Panc1 (cell line): ENCODE measurements around the gene VAV3. TPM values are rescaled to one million over a fixed set of nuclear protein-coding genes. Genes with fewer than 3 reads are reported as not detected.

Experiments
- ATAC-seq: fragments of 200-7000 bp; cut with Tn5 transposase; 2 replicates; pipeline ENCODE4 v1.9.1; 2020; ENCODE audit warnings: mild to moderate bottlenecking, moderate library complexity
- BruUV-seq: library from RNA; stranded (reverse); fragments of 400-500 nt; replicated peaks from 2 replicates; lab custom pipeline; 2021; lab: Mats Ljungman, UMichigan
- CTCF ChIA-PET: fragments of 300-600 bp; sonication (Branson Sonifier 250); formaldehyde crosslinking; loops from one replicate; lab custom pipeline; 2022; ENCODE audit warnings: antibody characterized with exemption; lab: Charles Lee
- POLR2A ChIA-PET: fragments of 300-600 bp; sonication (Branson Sonifier 250); formaldehyde crosslinking; loops from one replicate; lab custom pipeline; 2022; ENCODE audit warnings: antibody characterized with exemption; lab: Charles Lee
- DNase-seq: peaks from one replicate; pipeline ENCODE4 v3.0.0-alpha.2; 2010; ENCODE audit warnings: low read depth, low spot score
- H3K27ac ChIP-seq: 2 replicates; pipeline ENCODE4 v1.5.1; 2011; ENCODE audit warnings: mild to moderate bottlenecking, low read length, inconsistent platforms
- H3K27me3 ChIP-seq: fragments of 200-500 bp; sonication (Bioruptor generic); 2 replicates; pipeline ENCODE4 v1.6.0; 2014; ENCODE audit warnings: low read length, inconsistent platforms; ENCODE audit not compliant: control insufficient read depth, insufficient read depth
- H3K36me3 ChIP-seq: fragments of 200-500 bp; sonication (Bioruptor generic); 2 replicates; pipeline ENCODE4 v1.5.1; 2014; ENCODE audit warnings: inconsistent platforms, mild to moderate bottlenecking, low read length, moderate library complexity; ENCODE audit not compliant: control insufficient read depth, insufficient read depth
- H3K4me1 ChIP-seq: 2 replicates; pipeline ENCODE4 v1.5.1; 2011; ENCODE audit warnings: inconsistent platforms, mild to moderate bottlenecking, low read length, moderate library complexity; ENCODE audit not compliant: control insufficient read depth, insufficient read depth
- H3K4me3 ChIP-seq, 2 experiments: 2 replicates each; pipeline ENCODE4 v1.5.1; 2011 to 2012; ENCODE audit warnings: low read depth in 2 of 2, low read length in 2 of 2, mild to moderate bottlenecking in 2 of 2, inconsistent platforms in 1 of 2, moderate library complexity in 1 of 2
- H3K9me3 ChIP-seq: fragments of 200-500 bp; sonication (Bioruptor generic); 2 replicates; pipeline ENCODE4 v1.5.1; 2014; ENCODE audit warnings: low read depth, mild to moderate bottlenecking, inconsistent platforms, low read length, moderate library complexity; ENCODE audit not compliant: control insufficient read depth, insufficient read depth
- POLR2AphosphoS5 ChIP-seq: IDR thresholded peaks from 2 replicates; pipeline ENCODE4 v1.6.1; 2012; ENCODE audit warnings: mild to moderate bottlenecking, low read depth, low read length, moderate library complexity
- SIN3A ChIP-seq: IDR thresholded peaks from 2 replicates; pipeline ENCODE4 v1.6.1; 2012; ENCODE audit warnings: low read depth, mild to moderate bottlenecking, low read length, moderate library complexity, borderline replicate concordance; ENCODE audit not compliant: insufficient read depth
- TCF7L2 ChIP-seq: IDR thresholded peaks from 2 replicates; pipeline ENCODE4 v1.6.1; 2011; ENCODE audit warnings: mild to moderate bottlenecking, low read depth, low read length, inconsistent platforms
- in situ Hi-C: cut with HindIII; loops from 2 replicates; pipeline ENCODE4 v1.10.0; 2016; ENCODE audit warnings: low sequenced_read_pairs, low pct_unique_long_range_greater_than_20kb
- intact Hi-C: fragments of 100-400 bp; cut with micrococcal nuclease; formaldehyde crosslinking; loops from one replicate; pipeline ENCODE4 v1.10.0; 2022; ENCODE audit not compliant: unreplicated experiment
- total RNA-seq: library from RNA; stranded (reverse); gene quantifications from one replicate; pipeline ENCODE4 v1.2.1, GENCODE V29; 2021; ENCODE audit not compliant: unreplicated experiment
- TF ChIP-seq, protein P1 (sequence below): fragments of 450-650 bp; IDR thresholded peaks from 2 replicates; pipeline ENCODE4 v1.5.1; 2017; ENCODE audit warnings: mild to moderate bottlenecking
- TF ChIP-seq, protein P2 (sequence below), 2 experiments: IDR thresholded peaks; 2 replicates each; pipeline ENCODE4 v1.6.1; 2011 to 2012; ENCODE audit warnings: low read depth in 2 of 2, control low read depth in 1 of 2, low read length in 1 of 2, mild to moderate bottlenecking in 1 of 2, moderate library complexity in 1 of 2; ENCODE audit not compliant: insufficient read depth in 1 of 2

VAV3 gene
- total RNA-seq, 1 experiment from 2014 or later, result 0.23 TPM

DNA sequence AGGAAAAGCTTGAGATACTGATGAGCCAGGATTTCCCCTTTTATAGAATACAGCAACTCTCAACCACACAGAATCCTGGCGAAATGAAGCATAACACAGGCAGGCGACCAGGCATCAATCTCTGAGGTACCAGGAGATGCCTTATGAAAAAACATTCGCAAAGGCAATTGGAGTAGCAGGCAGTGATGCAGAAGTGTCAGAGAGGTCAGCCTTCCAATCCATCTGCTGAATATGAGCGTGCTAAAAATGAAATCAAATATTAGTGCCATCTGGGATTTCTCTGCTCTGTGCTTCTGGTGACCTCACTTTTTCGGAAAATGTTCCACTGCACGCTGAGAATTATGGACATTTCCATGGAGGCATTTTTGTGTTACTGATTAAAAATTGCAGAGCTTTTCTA is 258.8 kb downstream of the VAV3 start:
- Histone ChIP-seq H3K4me1 (no peaks in the 10 kb centered on the region), H3K27me3 (no peaks in the 10 kb centered on the region), H3K9me3 (no peaks in the 10 kb centered on the region), H3K4me3 (no peak overlapping the region), H3K36me3 (no peaks in the 10 kb centered on the region), H3K27ac (no peak overlapping the region)
- BruUV-seq, result no TSS peak
- ChIA-PET POLR2A (no interaction called here), CTCF (no interaction called here)
- DNase-seq, result no peak
- ATAC-seq, result no peak
- in situ Hi-C loops, result no loop called here
- intact Hi-C loops, result no loop called here
- TF ChIP-seq TCF7L2 (no peak), POLR2AphosphoS5 (no peak), SIN3A (no peak)
- TF ChIP-seq, protein P1, sequence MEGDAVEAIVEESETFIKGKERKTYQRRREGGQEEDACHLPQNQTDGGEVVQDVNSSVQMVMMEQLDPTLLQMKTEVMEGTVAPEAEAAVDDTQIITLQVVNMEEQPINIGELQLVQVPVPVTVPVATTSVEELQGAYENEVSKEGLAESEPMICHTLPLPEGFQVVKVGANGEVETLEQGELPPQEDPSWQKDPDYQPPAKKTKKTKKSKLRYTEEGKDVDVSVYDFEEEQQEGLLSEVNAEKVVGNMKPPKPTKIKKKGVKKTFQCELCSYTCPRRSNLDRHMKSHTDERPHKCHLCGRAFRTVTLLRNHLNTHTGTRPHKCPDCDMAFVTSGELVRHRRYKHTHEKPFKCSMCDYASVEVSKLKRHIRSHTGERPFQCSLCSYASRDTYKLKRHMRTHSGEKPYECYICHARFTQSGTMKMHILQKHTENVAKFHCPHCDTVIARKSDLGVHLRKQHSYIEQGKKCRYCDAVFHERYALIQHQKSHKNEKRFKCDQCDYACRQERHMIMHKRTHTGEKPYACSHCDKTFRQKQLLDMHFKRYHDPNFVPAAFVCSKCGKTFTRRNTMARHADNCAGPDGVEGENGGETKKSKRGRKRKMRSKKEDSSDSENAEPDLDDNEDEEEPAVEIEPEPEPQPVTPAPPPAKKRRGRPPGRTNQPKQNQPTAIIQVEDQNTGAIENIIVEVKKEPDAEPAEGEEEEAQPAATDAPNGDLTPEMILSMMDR, result no peak

DNA sequence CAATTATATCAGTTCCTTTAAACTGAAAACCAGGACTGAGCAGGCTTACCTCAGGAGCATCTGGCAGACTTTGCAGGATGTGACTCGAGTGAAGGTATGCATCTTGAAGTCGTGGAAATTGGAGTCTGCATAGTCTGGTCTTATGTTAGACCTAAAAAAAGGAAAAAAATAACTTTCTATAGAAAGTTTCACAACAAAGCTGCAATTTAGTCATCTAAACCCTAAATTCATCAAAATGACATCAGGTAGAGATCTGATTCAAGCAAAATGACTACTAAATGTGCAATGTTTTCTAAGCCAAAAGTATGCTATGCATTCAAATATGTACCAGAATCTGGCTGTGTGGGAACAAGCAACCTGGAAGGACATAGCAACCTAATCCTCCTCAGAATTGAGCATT is 260.1 kb downstream of the VAV3 start:
- Histone ChIP-seq H3K36me3 (no peaks in the 10 kb centered on the region), H3K27ac (no peak overlapping the region), H3K9me3 (no peaks in the 10 kb centered on the region), H3K4me3 (no peak overlapping the region), H3K27me3 (no peaks in the 10 kb centered on the region), H3K4me1 (no peaks in the 10 kb centered on the region)
- in situ Hi-C loops (no loop called here), intact Hi-C loops (no loop called here)
- TF ChIP-seq, protein P2, sequence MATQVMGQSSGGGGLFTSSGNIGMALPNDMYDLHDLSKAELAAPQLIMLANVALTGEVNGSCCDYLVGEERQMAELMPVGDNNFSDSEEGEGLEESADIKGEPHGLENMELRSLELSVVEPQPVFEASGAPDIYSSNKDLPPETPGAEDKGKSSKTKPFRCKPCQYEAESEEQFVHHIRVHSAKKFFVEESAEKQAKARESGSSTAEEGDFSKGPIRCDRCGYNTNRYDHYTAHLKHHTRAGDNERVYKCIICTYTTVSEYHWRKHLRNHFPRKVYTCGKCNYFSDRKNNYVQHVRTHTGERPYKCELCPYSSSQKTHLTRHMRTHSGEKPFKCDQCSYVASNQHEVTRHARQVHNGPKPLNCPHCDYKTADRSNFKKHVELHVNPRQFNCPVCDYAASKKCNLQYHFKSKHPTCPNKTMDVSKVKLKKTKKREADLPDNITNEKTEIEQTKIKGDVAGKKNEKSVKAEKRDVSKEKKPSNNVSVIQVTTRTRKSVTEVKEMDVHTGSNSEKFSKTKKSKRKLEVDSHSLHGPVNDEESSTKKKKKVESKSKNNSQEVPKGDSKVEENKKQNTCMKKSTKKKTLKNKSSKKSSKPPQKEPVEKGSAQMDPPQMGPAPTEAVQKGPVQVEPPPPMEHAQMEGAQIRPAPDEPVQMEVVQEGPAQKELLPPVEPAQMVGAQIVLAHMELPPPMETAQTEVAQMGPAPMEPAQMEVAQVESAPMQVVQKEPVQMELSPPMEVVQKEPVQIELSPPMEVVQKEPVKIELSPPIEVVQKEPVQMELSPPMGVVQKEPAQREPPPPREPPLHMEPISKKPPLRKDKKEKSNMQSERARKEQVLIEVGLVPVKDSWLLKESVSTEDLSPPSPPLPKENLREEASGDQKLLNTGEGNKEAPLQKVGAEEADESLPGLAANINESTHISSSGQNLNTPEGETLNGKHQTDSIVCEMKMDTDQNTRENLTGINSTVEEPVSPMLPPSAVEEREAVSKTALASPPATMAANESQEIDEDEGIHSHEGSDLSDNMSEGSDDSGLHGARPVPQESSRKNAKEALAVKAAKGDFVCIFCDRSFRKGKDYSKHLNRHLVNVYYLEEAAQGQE (IDR thresholded peaks at IDR 0.05; ENCODE audit: insufficient read depth in 1 of 2, low read depth in 2 of 2, low read length in 1 of 2), result no peak
- no peak for TF ChIP-seq SIN3A
- TF ChIP-seq POLR2AphosphoS5, result no peak
- TF ChIP-seq TCF7L2, result no peak
- TF ChIP-seq, protein P1, result no peak
- ChIA-PET CTCF (no interaction called here), POLR2A (no interaction called here)
- no TSS peak for BruUV-seq
- ATAC-seq (no peak), DNase-seq (no peak)
